Choroid plexus epithelial cell (primary cell): ENCODE results near the gene RARA.
A peak's percentile ranks its signal among the peaks of the same experiment; 100 is the strongest.

Source experiments
- DNase-seq: peaks from one replicate; pipeline ENCODE4 v3.0.0-alpha.2; 2010; ENCODE audit warnings: low read depth
- H3K4me3 ChIP-seq: 2 replicates; pipeline ENCODE4 v1.5.1; 2011; ENCODE audit warnings: low read depth, mild to moderate bottlenecking, control low read depth, low read length, moderate library complexity
- CTCF ChIP-seq: conservative IDR thresholded peaks from 2 replicates; pipeline ENCODE4 v1.5.1; 2011; ENCODE audit warnings: low read depth, mild to moderate bottlenecking, control low read depth, inconsistent platforms, low read length, moderate library complexity

RARA gene

GRCh38 chr17:40268141-40268712 lies 40.8 kb upstream of the RARA start:
- no peak for TF ChIP-seq CTCF
- no peak for DNase-seq
- H3K4me3 ChIP-seq = no peak overlapping the region

- TF ChIP-seq CTCF = no peak
- DNase-seq = no peak
- no peak overlapping the region for H3K4me3 ChIP-seq
Observed at GRCh38 chr17:40278414-40278813, 30.6 kb upstream of the RARA start.

- DNase-seq = no peak
- no peak for TF ChIP-seq CTCF
- no peak overlapping the region for H3K4me3 ChIP-seq
Observed at GRCh38 chr17:40279402-40279801, 29.6 kb upstream of the RARA start.

GRCh38 chr17:40281663-40282062 lies 27.3 kb upstream of the RARA start:
- no peak for TF ChIP-seq CTCF
- H3K4me3 ChIP-seq = no peak overlapping the region

GRCh38 chr17:40283662-40284061 lies 25.3 kb upstream of the RARA start:
- H3K4me3 ChIP-seq = no peak overlapping the region
- no peak for TF ChIP-seq CTCF
- DNase-seq = peak; percentile 90

More at GRCh38 chr17:40281663-40282062, 27.3 kb upstream of the RARA start:
- peak; percentile 7 for DNase-seq

- TF ChIP-seq CTCF = peak; percentile 43
- DNase-seq = peak; percentile 84
- no peak overlapping the region for H3K4me3 ChIP-seq
Observed at GRCh38 chr17:40284085-40284713, 24.8 kb upstream of the RARA start.

- H3K4me3 ChIP-seq = no peak overlapping the region
- no peak for TF ChIP-seq CTCF
- no peak for DNase-seq
Observed at GRCh38 chr17:40286473-40286872, 22.5 kb upstream of the RARA start.
